Heart right ventricle (tissue), 16 donors: Measurements from ENCODE around the gene LEFTY1. TPM values are rescaled to one million over a fixed set of nuclear protein-coding genes. Genes with fewer than 3 reads are reported as not detected.

Experiments used
- ATAC-seq, 8 donors: fragments of 200-7000 bp; cut with Tn5 transposase; one replicate each; pipeline ENCODE4 v1.9.1; 2020; ENCODE audit warnings: mild to moderate bottlenecking in 8 of 8, moderate library complexity in 8 of 8, moderate number of reproducible peaks in 1 of 8
- DNase-seq, 2 donors: peaks; one replicate each; pipeline ENCODE4 v3.0.0-alpha.2; 2020
- H3K27ac ChIP-seq, 10 donors: fragments of 200-600 bp; sonication (generic) in 2 of 10; one replicate each; pipeline versions ENCODE4 v1.5.0 to v1.8.0; 2020 to 2022; ENCODE audit warnings: mild to moderate bottlenecking in 3 of 10
- H3K27me3 ChIP-seq, 7 donors: fragments of 200-600 bp; one replicate each; pipeline ENCODE4 v1.8.0; 2021 to 2022; ENCODE audit warnings: mild to moderate bottlenecking in 2 of 7
- H3K36me3 ChIP-seq, 9 donors: fragments of 200-600 bp; sonication (generic) in 1 of 9; one replicate each; pipeline versions ENCODE4 v1.5.0 to v1.8.0; 2020 to 2022; ENCODE audit warnings: mild to moderate bottlenecking in 2 of 9
- H3K4me1 ChIP-seq, 9 donors: fragments of 200-600 bp; sonication (generic) in 1 of 9; one replicate each; pipeline versions ENCODE4 v1.5.0 to v1.8.0; 2020 to 2022; ENCODE audit warnings: mild to moderate bottlenecking in 4 of 9
- H3K4me3 ChIP-seq, 10 donors: fragments of 200-600 bp; sonication (generic) in 2 of 10; one replicate each; pipeline versions ENCODE4 v1.5.0 to v1.8.0; 2020 to 2022; ENCODE audit warnings: mild to moderate bottlenecking in 7 of 10, moderate library complexity in 2 of 10
- H3K9me3 ChIP-seq, 11 donors: fragments of 200-600 bp in 10 of 11; sonication (generic) in 2 of 11; one replicate each; pipeline versions ENCODE4 v1.5.0 to v1.8.0; 2013 to 2022; ENCODE audit warnings: mild to moderate bottlenecking in 2 of 11, control low read depth in 1 of 11, moderate library complexity in 1 of 11
- WGBS, 2 donors: extraction: QIAGEN DNeasy Blood & Tissue Kit; methylation state at CpG; one replicate each; pipeline ENCODE4 v1.1.7; 2013; ENCODE audit warnings: inconsistent platforms in 1 of 2; 5-methylcytosine and 5-hydroxymethylcytosine counted together
- intact Hi-C, 10 donors: fragments of 100-400 bp; cut with DNase I; formaldehyde crosslinking; loops; one replicate each; pipeline versions ENCODE4 v1.11.1 to v1.14.2; 2022
- polyA plus RNA-seq, 2 donors: library from polyadenylated mRNA; stranded (reverse); fragments of 200-250 nt; gene quantifications; one replicate each; pipeline ENCODE4 v1.2.3, GENCODE V29; 2013
- total RNA-seq, 10 donors: library from RNA; stranded (reverse); fragmentation: NEBNext Ultra II Directional in 3 of 10; extraction: Animal tissue kit (Norgen Biotek cat#: 25700) in 3 of 10; gene quantifications; one replicate each; pipeline versions ENCODE4 v1.2.1 to v1.2.4, GENCODE V29; 2021 to 2023
- TF ChIP-seq, protein P1 (sequence below), 9 donors: fragments of 200-600 bp; sonication (generic) in 2 of 9; IDR thresholded peaks; one replicate each; pipeline versions ENCODE4 v1.5.0 to v1.8.0; 2021 to 2022; ENCODE audit warnings: antibody characterized with exemption in 9 of 9, mild to moderate bottlenecking in 5 of 9, moderate library complexity in 1 of 9
- donor health status: Arrhythmogenic right ventricular cardiomyopathy.
- donor health status: ischemic (EF 13 %, LVEDD 7.1; RV severe dilation, severe dysfunction).
- donor health status: healthy with polysubstance abuse.
- donor health status: DM: no; HTN: yes; CAD: no.
- donor health status: DM: no; HTN: no; CAD: no.
- donor health status: ischemic (EF 25% LVEDD 6.9; RV normal size, moderate dysfunction).
- donor health status: ischemic (EF 25% LVEDD 5.7; RV mildly dilated, moderate dysfunction).
- donor health status: healthy.
- donor health status: DM: yes; HTN: yes; CAD: no.
- donor health status: Ischemic cardiomyopathy.
- donor health status: ischemic (EF 35%, LVEDD 5.7; RV mildly dilated, moderate dysfunction).
- donor health status: nonischemic (EF 11% LVEDD 7.7; RV severe dilation, severe dysfunction).
- donor health status: DM: yes; HTN: yes; CAD: no.
- donor health status: PGD.
- donor health status: ischemic (EF 29% LVEDD 5.4; RV normal size, mild dysfunction).
- donor health status: nonischemic (EF 23%, LVEDD 6.1; RV moderate dilation, normal function).

LEFTY1 gene
- total and polyA plus RNA-seq, 12 donors: 0.15 to 0.77 (median 0.25) TPM; not detected in 3

- Histone ChIP-seq H3K4me3 (peak within 1 kb of the TSS; percentile 88 to 100 (median 98)), H3K36me3 (peaks cover 0 to 11% (median 0%) of the 10 kb centered on the region in 9 donors), H3K9me3 (no peaks in the 10 kb centered on the region), H3K27ac (peak within 1 kb of the TSS; percentile 85 to 98 (median 95)), H3K4me1 (peaks cover 27 to 59% (median 52%) of the 10 kb centered on the region in 9 donors), H3K27me3 (no peaks in the 10 kb centered on the region)
- 0 to 1% methylated on average over 61 to 64 of the region's 64 CpGs for WGBS, 2 donors
- peak; percentile 90 to 96 (median 95) for ATAC-seq
- TF ChIP-seq, protein P1, sequence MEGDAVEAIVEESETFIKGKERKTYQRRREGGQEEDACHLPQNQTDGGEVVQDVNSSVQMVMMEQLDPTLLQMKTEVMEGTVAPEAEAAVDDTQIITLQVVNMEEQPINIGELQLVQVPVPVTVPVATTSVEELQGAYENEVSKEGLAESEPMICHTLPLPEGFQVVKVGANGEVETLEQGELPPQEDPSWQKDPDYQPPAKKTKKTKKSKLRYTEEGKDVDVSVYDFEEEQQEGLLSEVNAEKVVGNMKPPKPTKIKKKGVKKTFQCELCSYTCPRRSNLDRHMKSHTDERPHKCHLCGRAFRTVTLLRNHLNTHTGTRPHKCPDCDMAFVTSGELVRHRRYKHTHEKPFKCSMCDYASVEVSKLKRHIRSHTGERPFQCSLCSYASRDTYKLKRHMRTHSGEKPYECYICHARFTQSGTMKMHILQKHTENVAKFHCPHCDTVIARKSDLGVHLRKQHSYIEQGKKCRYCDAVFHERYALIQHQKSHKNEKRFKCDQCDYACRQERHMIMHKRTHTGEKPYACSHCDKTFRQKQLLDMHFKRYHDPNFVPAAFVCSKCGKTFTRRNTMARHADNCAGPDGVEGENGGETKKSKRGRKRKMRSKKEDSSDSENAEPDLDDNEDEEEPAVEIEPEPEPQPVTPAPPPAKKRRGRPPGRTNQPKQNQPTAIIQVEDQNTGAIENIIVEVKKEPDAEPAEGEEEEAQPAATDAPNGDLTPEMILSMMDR (IDR thresholded peaks at IDR 0.05): peak in 8 of 9 donors; percentile 22 to 64 (median 48)
- intact Hi-C loops: loop anchor here in 3 of 10 donors (2.0 to 5.0 kb wide), 3 partner anchors 35 to 71 kb away; partner anchors contain the start of gene EPHX1 (in 3 of the 3)
- DNase-seq: peak; percentile 94 to 97
Observed at GRCh38 chr1:225881959-225882693, 6.8 kb downstream of the LEFTY1 start, which contains the start of gene TMEM63A. Gene TMEM63A (minus strand): TSS chr1:225882380. CDS start chr1:225877580, 4,800 bp downstream.

- intact Hi-C loops: loop anchor here in 3 of 10 donors (2.0 to 5.0 kb wide), 3 partner anchors 36 to 71 kb away; partner anchors contain the start of gene EPHX1 (in 3 of the 3)
- H3K27me3 ChIP-seq: no peaks in the 10 kb centered on the region
- WGBS, 2 donors: 12 to 21% methylated on average over 25 of the region's 25 CpGs
- TF ChIP-seq, protein P1 (IDR thresholded peaks at IDR 0.05): no peak
- H3K9me3 ChIP-seq: no peaks in the 10 kb centered on the region
- peak overlapping the region; percentile 88 to 100 (median 98) for H3K4me3 ChIP-seq
- ATAC-seq (peak; percentile 41 to 72 (median 58)), DNase-seq (peak; percentile 60 to 68)
- peaks cover 30 to 63% (median 59%) of the 10 kb centered on the region in 9 donors for H3K4me1 ChIP-seq
- H3K27ac ChIP-seq: peak overlapping the region; percentile 85 to 98 (median 95)
- H3K36me3 ChIP-seq: peaks cover 0 to 19% (median 0%) of the 10 kb centered on the region in 9 donors
Observed at GRCh38 chr1:225881081-225881958, 7.6 kb downstream of the LEFTY1 start.

GRCh38 chr1:225880636-225881035 is 8.3 kb downstream of the LEFTY1 start:
- TF ChIP-seq, protein P1 (IDR thresholded peaks at IDR 0.05): no peak
- intact Hi-C loops: loop anchor here in 3 of 10 donors (2.0 to 5.0 kb wide), 3 partner anchors 37 to 70 kb away; partner anchors contain the start of gene EPHX1 (in 3 of the 3)
- Histone ChIP-seq H3K9me3 (no peaks in the 10 kb centered on the region), H3K4me3 (peak overlapping the region in 8 of 10 donors; percentile 90 to 100 (median 98)), H3K27me3 (no peaks in the 10 kb centered on the region), H3K27ac (peak overlapping the region in 9 of 10 donors; percentile 85 to 98 (median 95)), H3K36me3 (peaks cover 0 to 26% (median 0%) of the 10 kb centered on the region in 9 donors), H3K4me1 (peaks cover 30 to 65% (median 61%) of the 10 kb centered on the region in 9 donors)
- DNase-seq: no peak
- WGBS, 2 donors: 70 to 81% methylated on average over 5 of the region's 5 CpGs
- ATAC-seq: no peak
